CD4-positive, alpha-beta T cell treated with Interleukin-6 for 4 hours (primary cell): ENCODE measurements around the gene AKAP3.

Experiments
- DNase-seq: peaks from one replicate; pipeline ENCODE4 v3.0.0-alpha.2; 2020; ENCODE audit warnings: mixed read lengths

AKAP3 gene

DNA sequence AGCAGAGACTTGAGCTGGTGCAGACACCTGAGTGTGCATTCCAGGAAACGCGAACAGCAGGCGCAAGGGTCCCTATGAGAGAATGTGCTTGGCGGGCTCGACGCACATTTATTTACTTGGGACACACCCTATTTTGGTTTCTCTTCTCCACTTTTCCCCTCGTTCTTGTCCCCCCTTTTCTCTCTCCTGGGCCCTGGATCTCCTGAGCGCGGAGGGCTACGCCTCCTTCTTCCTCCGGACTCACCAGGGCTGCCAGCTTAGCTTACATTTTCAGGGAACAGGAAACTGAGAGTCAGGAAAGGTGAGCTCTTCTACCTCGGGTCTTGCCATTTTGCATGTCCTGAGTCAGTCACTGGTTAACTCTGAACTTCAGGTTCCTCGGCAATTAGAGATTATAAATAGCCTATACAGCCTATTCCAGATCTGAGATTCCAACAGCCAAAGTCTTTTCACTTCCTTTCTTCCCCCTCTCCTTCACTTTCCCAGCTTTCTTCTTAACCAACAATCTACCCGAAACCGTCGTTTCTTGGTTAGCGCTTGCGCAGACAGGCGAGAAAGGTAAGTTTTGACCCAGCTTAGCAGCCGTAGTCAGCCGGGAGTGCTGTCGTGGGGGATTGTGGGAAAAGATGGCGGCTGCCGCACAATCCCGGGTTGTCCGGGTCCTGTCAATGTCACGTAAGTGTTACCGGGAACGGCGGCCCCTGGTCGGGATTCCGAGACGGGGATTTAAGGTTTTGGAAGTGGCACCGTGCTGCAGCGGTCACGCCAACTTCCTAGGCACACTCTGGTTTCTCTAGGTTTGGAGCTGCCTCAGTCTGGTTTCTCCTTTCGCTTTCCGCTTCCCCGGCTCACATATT lies at the start of gene AKAP3, which contains the start of gene NDUFA9:
Gene AKAP3 (minus strand): TSS at position 551 of the 857 bp plus-strand sequence. CDS start 10,855 bp downstream, outside the sequence.
Gene NDUFA9 (plus strand): TSS at position 614 of the 857 bp plus-strand sequence. CDS start 13 bp downstream, at position 627.
- DNase-seq = peak; percentile 78

DNA sequence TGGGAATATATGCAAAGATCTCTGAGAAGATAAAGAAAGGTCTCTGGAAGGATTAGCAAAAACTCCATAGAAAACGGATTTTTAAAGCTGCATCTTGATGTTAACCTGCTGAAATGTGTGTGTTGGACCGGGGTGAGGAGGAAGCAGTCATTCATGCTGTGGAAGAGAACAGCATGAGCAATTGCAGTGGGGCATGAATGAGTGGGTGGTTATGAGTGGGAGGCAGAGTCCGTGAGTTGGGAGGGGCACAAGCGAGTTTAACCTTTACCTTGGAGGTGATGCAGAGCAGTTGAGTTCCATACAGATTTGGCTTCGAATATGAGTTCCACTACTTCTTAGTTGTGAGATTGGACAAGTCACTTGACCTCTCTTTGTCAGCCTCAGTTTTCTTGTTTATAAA lies 41.9 kb upstream of the AKAP3 start:
- no peak for DNase-seq

DNA sequence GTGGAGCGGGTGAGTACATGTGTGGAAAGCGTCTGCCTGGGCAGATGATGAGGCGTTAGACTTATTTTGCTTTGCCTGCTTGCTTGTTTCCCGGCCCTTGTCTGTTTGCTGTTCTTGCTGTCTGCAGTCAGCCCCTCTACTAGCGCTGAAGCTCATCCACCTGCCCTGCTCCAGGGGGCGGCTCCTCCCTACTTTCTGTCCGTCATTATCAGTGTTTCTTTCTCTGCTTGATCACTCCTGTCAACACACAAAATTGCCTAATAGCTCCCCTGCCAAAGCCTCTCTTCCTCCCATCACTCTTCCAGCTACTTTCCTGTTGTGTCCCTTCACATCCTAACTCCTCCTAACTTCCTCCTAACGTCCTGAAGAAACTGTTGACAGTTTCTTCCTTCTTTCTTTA lies 36.5 kb upstream of the AKAP3 start:
- no peak for DNase-seq

DNA sequence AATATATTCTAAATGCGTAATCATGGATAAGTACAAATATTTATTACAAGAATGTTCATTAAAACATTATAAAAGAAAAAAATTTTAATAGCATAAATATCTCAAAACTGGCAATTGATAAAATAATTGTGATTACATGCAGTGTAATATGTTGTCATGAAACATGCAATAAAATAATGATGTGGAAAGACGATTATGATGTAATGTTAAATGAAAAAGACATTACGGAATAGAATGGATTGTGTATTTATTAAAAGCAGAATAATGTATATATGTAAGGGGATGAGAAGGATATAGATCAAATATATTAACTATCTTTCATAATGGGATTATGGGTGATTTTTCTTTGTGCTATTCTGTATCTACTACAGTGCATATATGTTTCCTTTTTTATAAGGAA lies 32.9 kb upstream of the AKAP3 start:
- no peak for DNase-seq

- no peak for DNase-seq
Measured at GRCh38 chr12:4679711-4680110, 30.9 kb upstream of the AKAP3 start.

DNA sequence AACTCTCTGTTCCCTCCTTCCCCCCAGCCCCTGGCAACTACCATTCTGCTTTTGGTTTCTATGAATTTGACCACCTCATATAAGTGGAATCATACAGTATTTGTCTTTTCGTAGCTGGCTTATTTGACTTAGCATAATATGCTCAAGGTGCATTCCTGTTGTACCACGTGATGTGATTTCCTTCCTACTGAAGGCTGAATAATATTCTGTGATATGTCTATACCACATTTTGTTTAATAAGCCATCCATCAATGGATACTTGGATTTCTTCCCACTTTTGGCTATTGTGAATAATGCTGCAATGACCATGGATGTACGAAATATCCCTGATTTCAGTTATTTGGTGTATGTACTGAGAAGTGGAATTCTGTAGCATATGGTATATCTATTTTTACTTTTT lies 16.4 kb upstream of the AKAP3 start:
- DNase-seq = no peak

- no peak for DNase-seq
Measured at GRCh38 chr12:4663971-4664505, 15.2 kb upstream of the AKAP3 start.

DNA sequence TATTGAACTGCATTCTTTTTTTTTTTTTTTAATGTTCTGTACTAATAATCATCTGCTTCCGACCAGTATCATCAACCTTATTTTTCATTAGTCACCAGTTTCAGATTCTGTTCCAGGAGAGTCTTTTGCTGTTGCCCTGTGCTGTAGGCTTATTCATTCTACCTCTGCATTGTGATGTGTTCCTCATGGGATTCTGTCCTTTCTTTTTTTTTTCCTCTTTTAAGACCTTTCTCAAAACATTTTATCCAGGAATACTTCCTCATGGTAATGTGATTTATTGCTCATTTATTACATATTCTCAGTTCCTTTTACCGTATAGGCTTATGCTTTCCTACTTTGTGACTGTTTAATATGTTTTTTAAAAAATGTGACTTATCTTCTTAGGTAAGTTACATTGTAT lies 4.8 kb upstream of the AKAP3 start:
- DNase-seq = no peak

- DNase-seq = no peak
Measured at GRCh38 chr12:4653257-4653656, 4.4 kb upstream of the AKAP3 start.

GRCh38 chr12:4649358-4649661 lies 459 bp upstream of the AKAP3 start:
- DNase-seq = no peak

- DNase-seq = no peak
Measured at GRCh38 chr12:4648104-4648500, 749 bp downstream of the AKAP3 start.

GRCh38 chr12:4645023-4645422 lies 3.8 kb downstream of the AKAP3 start:
- no peak for DNase-seq

DNA sequence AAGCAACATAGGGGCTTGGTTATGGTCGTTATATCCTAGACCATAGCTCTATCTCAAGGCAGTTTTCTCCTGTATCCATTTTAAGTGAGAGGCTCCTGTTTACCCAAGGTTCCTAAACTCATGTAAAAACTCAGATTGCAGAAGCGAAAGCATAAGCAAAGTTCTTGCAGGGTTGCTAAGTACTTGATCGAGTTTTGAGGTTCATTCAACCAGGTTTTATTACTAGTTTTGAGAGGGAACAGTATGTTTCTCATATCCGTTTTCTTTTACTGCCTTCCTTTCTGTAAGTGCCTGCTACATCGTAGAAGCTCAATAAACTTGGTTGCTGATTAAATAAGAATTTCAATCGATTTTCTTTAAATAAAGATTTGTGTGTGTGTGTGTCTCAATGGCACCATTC lies 5.1 kb downstream of the AKAP3 start:
- no peak for DNase-seq

- DNase-seq = no peak
Measured at GRCh38 chr12:4630262-4630661, 18.6 kb downstream of the AKAP3 start.

GRCh38 chr12:4628406-4628805 lies 20.4 kb downstream of the AKAP3 start:
- no peak for DNase-seq

DNA sequence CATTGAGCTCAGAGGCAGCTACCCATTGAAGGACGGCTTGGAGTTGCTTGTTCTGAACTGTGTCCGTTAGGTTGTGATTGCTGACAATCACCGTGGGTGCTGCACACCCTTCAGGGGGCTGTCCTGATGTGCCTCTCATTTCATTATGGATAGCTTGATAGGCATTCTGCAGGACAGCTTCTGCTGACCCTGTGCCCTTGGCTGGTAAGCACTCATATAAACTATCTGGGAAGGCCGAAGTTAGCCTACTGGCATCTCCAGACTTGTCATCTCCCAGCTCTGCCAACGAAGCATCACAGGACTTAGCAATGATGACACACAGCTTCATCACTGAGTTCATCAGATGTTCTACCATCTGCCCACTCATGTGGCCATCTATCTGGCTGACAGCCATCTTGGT lies 22.3 kb downstream of the AKAP3 start:
- no peak for DNase-seq

- no peak for DNase-seq
Measured at GRCh38 chr12:4621511-4621910, 27.3 kb downstream of the AKAP3 start.

DNA sequence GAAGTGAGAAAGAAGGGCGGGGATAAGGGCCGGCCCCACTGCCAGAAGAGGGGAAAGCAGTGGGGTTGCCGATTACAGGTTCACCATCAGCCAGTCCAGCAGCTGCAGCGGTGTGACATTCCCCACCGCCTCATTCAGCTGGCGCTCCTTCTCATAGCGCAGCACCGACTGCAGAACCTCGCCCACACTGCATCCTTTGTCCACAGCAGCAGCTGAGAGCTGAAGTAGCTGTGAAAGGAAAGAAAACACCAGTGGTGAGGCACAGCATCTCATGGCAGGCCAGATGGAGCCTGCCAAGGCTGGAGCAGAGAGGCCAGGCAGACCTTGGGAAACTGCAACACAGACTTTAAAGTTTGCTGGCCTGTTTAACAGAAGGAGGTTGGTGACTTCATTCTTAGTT lies 33.2 kb downstream of the AKAP3 start:
- DNase-seq = no peak

GRCh38 chr12:4610481-4610880 lies 38.4 kb downstream of the AKAP3 start:
- no peak for DNase-seq

GRCh38 chr12:4609071-4609470 lies 39.8 kb downstream of the AKAP3 start:
- DNase-seq = no peak

DNA sequence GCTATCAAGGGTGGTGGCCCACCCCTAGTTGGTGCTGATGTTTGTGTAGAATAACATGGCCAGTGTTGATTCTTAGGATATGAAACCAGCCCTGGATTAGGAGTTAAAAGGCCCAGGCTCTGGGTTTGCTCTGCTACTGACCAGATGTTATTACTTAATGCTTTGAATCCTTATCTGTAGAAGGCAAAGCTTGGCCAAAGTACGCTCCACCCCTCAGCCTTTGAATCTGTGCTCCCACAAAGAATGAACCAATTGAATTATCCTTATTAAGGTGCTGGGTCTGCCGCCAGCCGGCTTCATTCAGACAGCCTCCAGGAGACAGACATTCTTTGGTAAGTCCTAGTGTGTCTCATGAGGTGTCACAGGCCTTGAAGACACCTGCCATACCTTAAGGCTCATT lies 41.8 kb downstream of the AKAP3 start:
- no peak for DNase-seq

- DNase-seq = peak; percentile 82
Measured at GRCh38 chr12:4604684-4605193, 44.1 kb downstream of the AKAP3 start.

DNA sequence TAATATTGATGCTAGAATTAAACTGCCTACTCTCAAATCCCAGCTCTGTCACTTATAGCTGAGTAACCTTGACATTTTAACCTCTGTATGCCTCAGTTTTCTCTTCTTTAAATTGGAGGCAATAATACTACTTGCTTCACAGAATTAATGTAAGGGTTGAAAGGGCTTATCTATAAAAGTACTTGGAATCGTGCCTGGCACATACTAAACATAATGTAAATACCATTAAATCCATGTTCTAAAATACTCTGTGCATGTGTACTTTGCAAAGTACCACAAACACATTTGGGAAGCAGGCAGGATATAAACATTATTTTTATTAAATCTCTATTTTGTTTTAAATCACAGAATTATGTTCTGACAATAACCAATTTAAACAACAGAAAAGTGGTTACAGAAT lies 44.9 kb downstream of the AKAP3 start:
- no peak for DNase-seq

GRCh38 chr12:4603421-4603820 lies 45.4 kb downstream of the AKAP3 start:
- no peak for DNase-seq

DNA sequence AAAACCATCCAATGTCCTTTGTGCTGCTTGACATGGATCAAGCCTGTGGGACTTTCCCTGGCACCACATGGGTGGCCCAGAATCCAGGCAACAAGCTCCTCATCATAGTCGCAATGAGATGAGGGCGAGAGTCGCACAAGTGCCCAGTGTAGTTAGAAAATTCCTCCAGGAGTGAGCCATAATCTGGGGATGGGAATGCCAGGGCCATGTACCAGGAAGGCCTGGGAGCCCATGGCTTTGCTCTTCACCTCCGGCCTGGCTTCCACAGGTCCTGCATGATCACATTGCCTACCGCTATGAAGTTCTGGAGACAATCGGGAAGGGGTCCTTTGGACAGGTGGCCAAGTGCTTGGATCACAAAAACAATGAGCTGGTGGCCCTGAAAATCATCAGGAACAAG lies 53.0 kb downstream of the AKAP3 start:
- no peak for DNase-seq
